Lung (tissue), 12 donors: ENCODE measurements around the gene AUTS2. TPM values are rescaled to one million over a fixed set of nuclear protein-coding genes. Genes with fewer than 3 reads are reported as not detected.

Source experiments
- ATAC-seq: fragments of 200-7000 bp; cut with Tn5 transposase; one replicate; pipeline ENCODE4 v1.9.1; 2020; ENCODE audit warnings: moderate number of reproducible peaks; ENCODE audit not compliant: insufficient read depth, low FRiP score
- DNase-seq, 3 donors: peaks; one replicate each; pipeline ENCODE4 v3.0.0-alpha.2; 2013 to 2017
- H3K27ac ChIP-seq, 2 donors: one replicate each; pipeline ENCODE4 v1.5.1; 2013; ENCODE audit warnings: mild to moderate bottlenecking in 2 of 2, moderate library complexity in 2 of 2, control low read depth in 1 of 2, inconsistent platforms in 1 of 2, low read depth in 1 of 2, low read length in 1 of 2
- H3K27me3 ChIP-seq, 3 donors: one replicate each; pipeline ENCODE4 v1.5.1; 2013; ENCODE audit warnings: low read length in 2 of 3; ENCODE audit not compliant: control insufficient read depth in 3 of 3, insufficient read depth in 3 of 3
- H3K36me3 ChIP-seq, 4 donors: one replicate each; pipeline ENCODE4 v1.5.1; 2013; ENCODE audit warnings: low read length in 4 of 4, mild to moderate bottlenecking in 1 of 4, moderate library complexity in 1 of 4; ENCODE audit not compliant: control insufficient read depth in 4 of 4, insufficient read depth in 4 of 4
- H3K4me1 ChIP-seq, 5 donors: one replicate each; pipeline ENCODE4 v1.5.1; 2013; ENCODE audit warnings: low read length in 5 of 5, mild to moderate bottlenecking in 2 of 5, moderate library complexity in 1 of 5; ENCODE audit not compliant: control insufficient read depth in 5 of 5, insufficient read depth in 5 of 5
- H3K4me3 ChIP-seq: one replicate; pipeline ENCODE4 v1.5.1; 2013; ENCODE audit warnings: mild to moderate bottlenecking, control low read depth, moderate library complexity
- H3K9ac ChIP-seq, 2 donors: one replicate each; pipeline ENCODE4 v1.5.1; 2013; ENCODE audit warnings: low read length in 2 of 2, control low read depth in 1 of 2; ENCODE audit not compliant: insufficient read depth in 1 of 2
- H3K9me3 ChIP-seq, 4 donors: one replicate each; pipeline ENCODE4 v1.5.1; 2013; ENCODE audit warnings: low read length in 3 of 4, mild to moderate bottlenecking in 1 of 4, moderate library complexity in 1 of 4; ENCODE audit not compliant: control insufficient read depth in 4 of 4, insufficient read depth in 3 of 4
- CTCF ChIP-seq: IDR thresholded peaks from 2 replicates; pipeline ENCODE4 v1.5.1; 2012; ENCODE audit warnings: mild to moderate bottlenecking; ENCODE audit errors: control extremely low read depth, extremely low read depth
- whole genome bisulfite sequencing, 2 donors: extraction: QIAGEN DNeasy Blood & Tissue Kit; methylation state at CpG; one replicate each; pipeline ENCODE4 v1.1.7; 2013; 5-methylcytosine and 5-hydroxymethylcytosine counted together
- polyA plus RNA-seq, 2 donors: library from polyadenylated mRNA; stranded (reverse); fragments of 200-250 nt; gene quantifications; one replicate each; pipeline ENCODE4 v1.2.1, GENCODE V29; 2013
- total RNA-seq, 2 donors: library from RNA; depleted of rRNA in 1 of 2; stranded (reverse); fragments of >200 nt in 1 of 2; gene quantifications; one replicate each; pipeline ENCODE4 v1.2.1, GENCODE V29; 2014 to 2021
- donor health status: control.
- donor health status: control.
- donor health status: Bipolar disorder and iron deficiency.
- donor health status: healthy.
- donor health status: DM: yes; HTN: yes; CAD: no.

AUTS2 gene
- total and polyA plus RNA-seq, 4 donors: 11.8 to 115 (median 40.6) TPM

GRCh38 chr7:70035519-70035918 is 437.2 kb downstream of the AUTS2 start:
- no peaks in the 10 kb centered on the region for H3K27me3 ChIP-seq
- no peaks in the 10 kb centered on the region for H3K36me3 ChIP-seq
- no peak overlapping the region for H3K4me3 ChIP-seq
- H3K9ac ChIP-seq: no peak overlapping the region
- ATAC-seq (no peak), DNase-seq (peak in 2 of 3 donors; percentile 71 to 77)
- no peak overlapping the region for H3K27ac ChIP-seq
- H3K9me3 ChIP-seq: no peaks in the 10 kb centered on the region
- TF ChIP-seq CTCF: no peak
- WGBS, 2 donors: 56 to 72% methylated on average over 4 of the region's 4 CpGs
- peaks cover 0 to 25% (median 9%) of the 10 kb centered on the region in 5 donors for H3K4me1 ChIP-seq

GRCh38 chr7:70035955-70036354 is 437.7 kb downstream of the AUTS2 start:
- Histone ChIP-seq H3K4me3 (no peak overlapping the region), H3K36me3 (no peaks in the 10 kb centered on the region), H3K27ac (no peak overlapping the region), H3K27me3 (no peaks in the 10 kb centered on the region), H3K4me1 (peaks cover 0 to 26% (median 9%) of the 10 kb centered on the region in 5 donors), H3K9me3 (no peaks in the 10 kb centered on the region), H3K9ac (no peak overlapping the region)
- no peak for ATAC-seq
- DNase-seq: peak in 1 of 3 donors; percentile 42
- WGBS, 2 donors: 90 to 94% methylated on average over 6 of the region's 6 CpGs
- TF ChIP-seq CTCF: no peak

- H3K27me3 ChIP-seq: no peaks in the 10 kb centered on the region
- H3K4me1 ChIP-seq: peaks cover 0 to 26% (median 4%) of the 10 kb centered on the region in 5 donors
- no peak for ATAC-seq
- no peak for DNase-seq
- no peak overlapping the region for H3K27ac ChIP-seq
- no peaks in the 10 kb centered on the region for H3K9me3 ChIP-seq
- no peak overlapping the region for H3K4me3 ChIP-seq
- no peak overlapping the region for H3K9ac ChIP-seq
- H3K36me3 ChIP-seq: no peaks in the 10 kb centered on the region
- WGBS, 2 donors: 85 to 95% methylated on average over 1 of the region's 1 CpG
- no peak for TF ChIP-seq CTCF
These were observed 438.4 kb downstream of the AUTS2 start for GRCh38 chr7:70036695-70037094.

GRCh38 chr7:70037171-70037933 is 439.1 kb downstream of the AUTS2 start:
- peaks cover 0 to 26% (median 4%) of the 10 kb centered on the region in 5 donors for H3K4me1 ChIP-seq
- no peaks in the 10 kb centered on the region for H3K9me3 ChIP-seq
- H3K4me3 ChIP-seq: no peak overlapping the region
- DNase-seq: no peak
- TF ChIP-seq CTCF: no peak
- no peak overlapping the region for H3K9ac ChIP-seq
- 92 to 96% methylated on average over 3 of the region's 3 CpGs for WGBS, 2 donors
- H3K27ac ChIP-seq: no peak overlapping the region
- no peak for ATAC-seq
- no peaks in the 10 kb centered on the region for H3K27me3 ChIP-seq
- H3K36me3 ChIP-seq: no peaks in the 10 kb centered on the region
